ENCODE results near the gene BOC. TPM values are rescaled to one million over a fixed set of nuclear protein-coding genes. Genes with fewer than 3 reads are reported as not detected.

Gene BOC
- polyA plus RNA-seq, 2 donors = 26.6 to 29.6 TPM

Other genes with a start within 250 kb of the BOC start
- gene CD200R1, start 236.5 kb upstream of the BOC start, polyA plus RNA-seq = 1 to 10 TPM; 1.5 to 2.2 TPM
- gene GTPBP8, start 220.6 kb upstream of the BOC start, polyA plus RNA-seq = 10 to 100 TPM in 1 of 2 donors, 1 to 10 TPM in 1; 4.7 to 14.8 TPM
- 1 to 10 TPM; 1.9 to 7.0 TPM for gene CFAP44, start 229.9 kb downstream of the BOC start, polyA plus RNA-seq

Measured in esophagus (tissue), 2 donors.